Endothelial cell of hepatic sinusoid (primary cell): ENCODE data around the gene CLCN6.

Source experiments
- in situ Hi-C: cut with HindIII; loops from 2 replicates; pipeline ENCODE4 v1.10.0; 2017; ENCODE audit warnings: low sequenced_read_pairs

Gene CLCN6

DNA sequence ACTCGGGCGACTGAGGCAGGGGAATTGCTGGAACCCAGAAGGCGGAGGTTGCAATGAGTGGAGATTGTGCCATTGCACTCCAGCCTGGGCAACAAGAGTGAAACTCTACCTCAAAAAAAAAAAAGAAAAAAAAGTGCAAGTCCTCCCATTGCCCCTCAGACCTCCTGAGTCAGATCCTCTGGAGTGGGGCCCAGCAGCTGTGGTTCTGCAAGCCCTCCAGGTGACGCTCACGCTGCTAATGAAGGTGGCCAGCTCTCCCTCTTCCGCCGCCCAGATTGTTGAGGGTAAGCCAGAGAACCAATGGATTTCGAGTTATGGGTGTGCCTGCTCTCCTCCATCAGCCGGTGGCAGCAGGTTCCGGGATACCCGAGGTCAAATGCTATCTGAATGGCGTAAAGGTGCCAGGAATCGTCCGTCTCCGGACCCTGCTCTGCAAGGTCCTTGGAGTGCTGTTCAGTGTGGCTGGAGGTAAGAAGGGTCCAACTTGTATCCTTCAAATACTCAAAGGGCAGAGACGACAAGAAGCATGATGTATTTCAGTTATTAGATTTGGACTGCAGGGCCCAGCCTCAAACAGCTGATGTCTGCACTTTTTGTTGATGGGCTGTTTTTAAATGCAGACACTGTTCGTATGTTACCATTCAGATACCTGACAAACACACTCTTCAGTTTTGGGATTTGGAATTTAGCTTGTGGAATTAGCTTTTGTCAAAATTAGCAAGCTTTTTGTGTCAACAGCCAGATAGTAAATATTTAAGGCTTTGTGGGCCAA is 17.6 kb downstream of the CLCN6 start:
- in situ Hi-C loops: no loop called here

DNA sequence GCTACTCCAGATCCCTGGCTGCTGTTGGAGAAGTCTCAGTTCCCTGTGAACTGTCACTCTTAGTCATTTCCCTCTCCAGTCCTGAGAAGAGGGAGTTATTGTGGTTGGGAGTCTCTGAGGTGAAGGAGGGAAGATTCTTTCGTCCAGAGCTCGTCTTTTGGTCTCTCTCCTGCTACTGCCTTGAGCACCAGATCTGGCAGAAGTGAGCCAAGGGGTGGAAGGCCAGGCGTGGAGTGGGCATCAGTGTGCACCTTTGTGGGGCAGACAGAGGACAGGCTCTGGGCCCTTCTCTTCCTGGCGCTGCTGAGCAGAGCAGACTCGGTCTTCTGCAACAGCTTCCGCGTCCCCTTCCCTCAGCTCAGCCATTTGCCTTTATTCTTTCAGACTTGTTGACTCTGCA is 19.1 kb downstream of the CLCN6 start:
- in situ Hi-C loops: no loop called here

DNA sequence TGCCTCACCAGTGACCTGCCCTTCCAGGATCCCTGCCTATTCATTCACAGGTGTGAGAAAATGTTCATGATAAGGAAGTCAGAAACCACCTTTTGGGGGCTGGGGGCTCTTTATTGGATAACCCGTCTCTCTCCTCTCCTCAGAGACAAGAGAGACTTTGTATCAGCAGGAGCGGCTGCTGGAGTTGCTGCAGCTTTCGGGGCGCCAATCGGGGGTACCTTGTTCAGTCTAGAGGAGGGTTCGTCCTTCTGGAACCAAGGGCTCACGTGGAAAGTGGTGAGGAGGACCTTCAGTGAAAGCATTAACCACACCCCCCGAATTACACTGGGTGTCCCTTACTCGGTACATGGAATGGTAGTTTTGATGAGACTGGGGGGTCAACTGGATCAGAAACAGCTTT is 21.0 kb downstream of the CLCN6 start:
- in situ Hi-C loops: no loop called here

- in situ Hi-C loops: no loop called here
Observed at GRCh38 chr1:11828511-11828910, 22.5 kb downstream of the CLCN6 start.

DNA sequence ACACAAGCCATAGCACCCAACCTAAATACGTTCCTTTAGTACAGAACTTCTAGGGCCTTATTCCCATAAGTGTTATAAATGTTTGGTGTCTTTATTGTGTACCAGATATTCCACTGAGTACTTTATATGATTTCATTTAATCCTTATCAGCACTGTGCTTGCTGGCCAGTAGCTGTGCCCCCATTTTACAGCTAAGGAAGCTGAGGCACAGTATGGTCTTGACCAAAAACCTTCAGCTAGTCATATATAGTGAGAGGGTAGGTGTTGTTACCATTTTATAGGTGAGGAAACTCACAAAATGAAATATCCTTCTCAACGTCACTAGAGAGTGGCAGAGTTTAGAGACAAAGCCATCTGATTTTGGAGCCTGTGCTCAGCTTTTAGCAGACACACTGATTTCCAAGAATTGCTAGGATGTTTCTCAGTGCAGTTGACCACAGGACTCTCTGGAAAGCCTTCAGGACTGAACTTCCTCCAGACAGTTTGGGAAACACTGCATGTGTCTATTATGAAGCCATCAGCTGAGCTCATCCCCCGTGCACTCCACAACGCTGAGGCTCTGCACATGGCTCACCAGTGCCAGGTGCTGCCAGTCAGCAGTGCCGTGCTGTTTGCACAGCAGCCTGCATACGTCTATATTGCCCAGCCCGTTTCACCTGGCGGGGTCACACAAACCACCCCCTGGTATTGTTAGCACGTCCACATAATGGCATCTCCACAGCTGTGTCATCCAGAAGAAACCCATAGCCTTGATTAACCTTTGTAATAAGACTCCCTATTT is 26.1 kb downstream of the CLCN6 start:
- in situ Hi-C loops: no loop called here

DNA sequence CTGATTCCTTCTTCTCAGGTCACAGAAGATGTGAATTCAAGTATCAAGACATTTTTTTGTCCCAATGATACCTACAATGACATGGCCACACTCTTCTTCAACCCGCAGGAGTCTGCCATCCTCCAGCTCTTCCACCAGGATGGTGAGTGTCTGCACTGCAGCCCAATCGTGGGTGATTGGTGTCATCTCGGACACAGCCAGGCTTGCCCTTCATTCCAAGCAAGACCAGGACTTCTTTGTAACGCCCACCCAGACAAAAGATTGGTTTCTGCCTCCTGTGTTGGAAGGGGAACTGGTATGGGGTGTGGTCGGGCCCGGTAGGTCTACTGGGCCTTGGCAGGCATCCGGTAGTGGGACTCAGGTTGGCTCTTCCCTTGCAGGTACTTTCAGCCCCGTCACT is 27.5 kb downstream of the CLCN6 start:
- in situ Hi-C loops: no loop called here

DNA sequence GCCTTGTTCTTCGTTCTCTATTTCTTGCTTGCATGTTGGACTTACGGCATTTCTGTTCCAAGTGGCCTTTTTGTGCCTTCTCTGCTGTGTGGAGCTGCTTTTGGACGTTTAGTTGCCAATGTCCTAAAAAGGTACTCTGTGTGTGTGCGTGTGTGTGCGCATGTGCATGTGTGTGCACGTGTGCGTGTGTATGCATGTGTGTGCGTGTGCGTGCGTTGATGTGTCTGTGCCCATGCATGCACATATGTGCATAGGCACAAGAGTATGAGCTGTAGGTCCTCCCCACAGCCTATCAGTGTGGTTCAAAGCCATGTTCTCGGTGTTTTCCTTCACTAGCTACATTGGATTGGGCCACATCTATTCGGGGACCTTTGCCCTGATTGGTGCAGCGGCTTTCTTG is 27.9 kb downstream of the CLCN6 start:
- in situ Hi-C loops: no loop called here

DNA sequence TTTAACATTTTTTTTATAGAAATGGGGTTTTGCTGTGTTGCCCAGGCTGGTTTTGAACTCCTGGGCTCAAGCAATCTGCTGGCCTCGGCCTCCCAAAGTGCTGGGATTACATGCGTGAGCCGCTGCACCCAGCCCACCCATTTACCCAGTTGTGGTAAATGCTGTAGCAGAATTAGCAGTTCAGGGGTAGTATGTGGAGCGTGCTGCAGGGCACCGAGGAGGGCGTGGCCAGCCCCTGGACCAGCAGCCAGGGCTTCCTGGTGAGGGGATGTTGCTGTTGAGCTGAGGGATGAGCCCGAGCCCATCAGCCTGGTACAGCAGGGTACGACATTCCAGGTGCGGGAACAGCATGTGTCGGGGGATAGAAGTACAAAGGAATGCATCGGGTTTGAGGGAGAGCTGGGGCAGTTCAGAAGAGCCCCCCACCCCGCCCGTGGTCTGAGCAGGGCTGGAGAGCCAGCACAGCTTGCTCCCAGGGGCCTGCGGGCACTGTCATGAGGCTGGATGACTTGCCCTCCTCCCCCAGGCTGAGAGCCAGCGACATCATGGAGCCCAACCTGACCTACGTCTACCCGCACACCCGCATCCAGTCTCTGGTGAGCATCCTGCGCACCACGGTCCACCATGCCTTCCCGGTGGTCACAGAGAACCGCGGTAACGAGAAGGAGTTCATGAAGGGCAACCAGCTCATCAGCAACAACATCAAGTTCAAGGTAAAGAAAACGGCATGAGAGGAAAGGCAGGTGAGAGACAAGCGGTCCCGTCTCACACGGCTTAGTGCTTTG is 29.6 kb downstream of the CLCN6 start:
- in situ Hi-C loops: no loop called here

DNA sequence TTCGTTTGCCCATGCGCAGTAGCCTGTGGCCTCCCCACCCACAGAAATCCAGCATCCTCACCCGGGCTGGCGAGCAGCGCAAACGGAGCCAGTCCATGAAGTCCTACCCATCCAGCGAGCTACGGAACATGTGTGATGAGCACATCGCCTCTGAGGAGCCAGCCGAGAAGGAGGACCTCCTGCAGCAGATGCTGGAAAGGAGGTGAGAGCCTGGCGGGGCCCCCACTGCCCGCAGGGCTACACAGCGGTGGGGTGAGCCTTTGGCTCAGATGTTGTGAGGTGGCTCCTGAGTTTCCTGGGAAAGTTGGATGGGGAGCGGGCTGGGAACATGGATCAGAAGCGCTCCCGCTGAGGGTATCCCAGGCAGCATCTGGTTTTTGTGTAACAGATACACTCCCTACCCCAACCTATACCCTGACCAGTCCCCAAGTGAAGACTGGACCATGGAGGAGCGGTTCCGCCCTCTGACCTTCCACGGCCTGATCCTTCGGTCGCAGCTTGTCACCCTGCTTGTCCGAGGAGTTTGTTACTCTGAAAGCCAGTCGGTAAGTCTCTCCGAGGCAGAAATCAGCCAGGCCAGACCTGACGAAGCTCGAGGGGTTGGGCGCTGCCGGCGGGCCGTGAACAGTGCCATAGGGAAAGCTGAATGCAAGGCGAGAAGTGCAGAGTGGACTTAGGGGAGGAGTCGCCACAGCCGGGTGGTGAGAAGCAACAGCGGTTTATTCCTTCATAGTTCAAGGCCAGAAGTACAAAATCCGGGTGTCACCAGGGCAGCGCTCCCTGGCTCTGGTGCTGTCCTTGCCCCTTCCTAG is 31.2 kb downstream of the CLCN6 start:
- in situ Hi-C loops: no loop called here

- in situ Hi-C loops: no loop called here
Observed at GRCh38 chr1:11837767-11838348, 31.9 kb downstream of the CLCN6 start.

GRCh38 chr1:11838349-11839272 is 32.6 kb downstream of the CLCN6 start:
- in situ Hi-C loops: no loop called here

- in situ Hi-C loops: no loop called here
Observed at GRCh38 chr1:11839727-11840705, 34.0 kb downstream of the CLCN6 start.

- in situ Hi-C loops: no loop called here
Observed at GRCh38 chr1:11841245-11842153, 35.5 kb downstream of the CLCN6 start.

DNA sequence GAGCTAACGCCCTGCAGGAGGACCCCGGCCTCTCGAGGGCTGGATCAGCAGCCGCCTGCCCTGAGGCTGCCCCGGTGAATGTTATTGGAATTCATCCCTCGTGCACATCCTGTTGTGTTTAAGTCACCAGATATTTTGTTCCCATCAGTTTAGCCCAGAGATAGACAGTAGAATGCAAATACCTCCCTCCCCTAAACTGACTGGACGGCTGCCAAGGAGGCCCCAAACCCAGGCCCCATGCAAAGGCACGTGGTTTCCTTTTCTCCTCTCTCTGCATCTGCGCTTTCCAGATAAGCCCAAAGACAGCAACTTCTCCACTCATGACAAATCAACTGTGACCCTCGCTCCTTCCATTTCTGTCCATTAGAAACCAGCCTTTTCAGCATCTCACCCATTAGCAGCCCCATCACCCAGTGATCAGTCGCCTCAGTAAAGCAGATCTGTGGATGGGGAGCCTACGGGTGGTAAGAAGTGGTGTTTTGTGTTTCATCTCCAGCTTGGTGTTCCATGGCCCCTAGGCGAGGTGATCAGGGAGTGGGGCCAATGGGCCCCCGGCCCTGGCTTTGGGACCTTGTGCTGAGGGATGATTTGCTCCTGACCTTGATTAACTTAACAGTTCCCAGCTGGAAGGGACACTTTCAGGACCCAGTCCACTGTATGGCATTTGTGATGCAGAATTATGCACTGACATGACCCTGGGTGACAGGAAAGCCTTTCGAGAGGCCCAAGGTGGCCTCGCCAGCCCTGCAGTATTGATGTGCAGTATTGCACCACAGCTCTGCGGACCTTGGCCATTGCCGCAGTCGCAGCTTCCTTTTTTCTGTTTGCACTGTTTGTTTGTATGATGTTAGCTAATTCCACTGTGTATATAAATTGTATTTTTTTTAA is 36.4 kb downstream of the CLCN6 start:
- in situ Hi-C loops: no loop called here

DNA sequence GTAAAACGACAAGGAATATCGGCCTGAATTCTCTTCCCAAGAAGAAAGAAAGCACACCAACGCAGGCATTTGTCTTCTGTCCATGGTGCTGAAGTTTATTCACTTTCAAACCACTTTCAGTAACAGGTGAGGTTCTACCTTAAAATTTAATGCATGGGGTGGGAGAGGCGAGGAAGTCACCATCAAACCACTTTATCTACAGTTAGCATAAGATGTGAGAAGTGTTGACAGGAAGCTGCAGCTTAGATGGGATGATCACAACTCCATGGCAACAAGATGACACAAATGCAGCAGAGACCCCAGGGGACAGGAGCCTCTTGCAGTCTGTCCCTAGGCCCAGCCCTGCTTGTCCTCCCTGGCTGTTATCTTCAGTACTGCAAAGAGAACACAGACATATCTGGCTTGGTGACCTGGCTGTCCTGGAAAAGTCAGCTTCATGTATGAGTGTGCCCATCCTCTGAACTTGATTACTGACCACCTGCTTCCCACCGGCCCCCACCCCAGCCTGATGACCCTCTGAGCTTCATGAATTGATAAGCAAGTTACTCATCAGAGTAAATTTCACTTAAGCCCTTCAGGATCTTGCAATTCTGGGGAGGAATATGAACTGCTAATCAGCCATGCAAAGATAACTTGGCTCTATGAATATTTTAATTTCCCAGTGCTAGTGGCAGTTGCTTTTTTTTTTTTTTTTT is 39.8 kb downstream of the CLCN6 start:
- in situ Hi-C loops: no loop called here
